ENCODE measurements around the gene TSC22D1.

GRCh38 chr13:44434766-44435141 is 141.4 kb downstream of the TSC22D1 start:
- TF ChIP-seq POLR2A (IDR thresholded peaks at IDR 0.05) = no peak
- TF ChIP-seq CTCF (IDR thresholded peaks at IDR 0.05) = no peak
- TF ChIP-seq POLR2AphosphoS5 (IDR thresholded peaks at IDR 0.05) = no peak
- TF ChIP-seq EP300 (IDR thresholded peaks at IDR 0.05) = no peak
